Measurements from ENCODE around the gene SESN1. TPM values are rescaled to one million over a fixed set of nuclear protein-coding genes. Genes with fewer than 3 reads are reported as not detected.

SESN1 gene
- total RNA-seq, 1 donor from 2014 or later = 13.2 TPM

DNA sequence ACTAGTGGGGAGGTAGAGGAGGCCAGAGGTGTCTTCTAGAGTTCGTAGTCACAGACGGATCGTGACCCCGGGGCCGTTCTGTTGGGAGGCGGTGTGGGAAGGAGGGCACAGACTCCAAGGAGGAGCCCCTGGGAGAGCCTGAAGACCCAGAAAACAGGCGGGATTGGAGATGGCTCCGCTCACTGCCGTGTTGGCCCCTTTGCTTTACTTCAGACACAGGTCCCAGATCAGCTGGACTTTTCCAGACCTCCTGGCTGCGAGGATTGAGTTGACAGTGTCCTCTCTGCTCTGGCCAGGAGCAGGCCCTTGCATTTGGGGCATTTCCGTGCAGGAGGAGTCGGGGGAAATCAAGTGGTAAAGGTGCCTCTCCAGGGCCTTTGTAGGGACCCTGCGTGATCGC is 133.6 kb downstream of the SESN1 start:
- Mint-ChIP-seq H3K4me3 (ENCODE audit: unreplicated experiment) (no peak overlapping the region), H3K36me3 (ENCODE audit: unreplicated experiment) (no peaks in the 10 kb centered on the region), H3K4me1 (ENCODE audit: unreplicated experiment) (no peaks in the 10 kb centered on the region), H3K27me3 (ENCODE audit: unreplicated experiment) (peaks cover 2% of the 10 kb centered on the region), H3K27ac (ENCODE audit: unreplicated experiment) (no peak overlapping the region), H3K9me3 (ENCODE audit: unreplicated experiment) (no peaks in the 10 kb centered on the region)
- TF ChIP-seq, protein P1, sequence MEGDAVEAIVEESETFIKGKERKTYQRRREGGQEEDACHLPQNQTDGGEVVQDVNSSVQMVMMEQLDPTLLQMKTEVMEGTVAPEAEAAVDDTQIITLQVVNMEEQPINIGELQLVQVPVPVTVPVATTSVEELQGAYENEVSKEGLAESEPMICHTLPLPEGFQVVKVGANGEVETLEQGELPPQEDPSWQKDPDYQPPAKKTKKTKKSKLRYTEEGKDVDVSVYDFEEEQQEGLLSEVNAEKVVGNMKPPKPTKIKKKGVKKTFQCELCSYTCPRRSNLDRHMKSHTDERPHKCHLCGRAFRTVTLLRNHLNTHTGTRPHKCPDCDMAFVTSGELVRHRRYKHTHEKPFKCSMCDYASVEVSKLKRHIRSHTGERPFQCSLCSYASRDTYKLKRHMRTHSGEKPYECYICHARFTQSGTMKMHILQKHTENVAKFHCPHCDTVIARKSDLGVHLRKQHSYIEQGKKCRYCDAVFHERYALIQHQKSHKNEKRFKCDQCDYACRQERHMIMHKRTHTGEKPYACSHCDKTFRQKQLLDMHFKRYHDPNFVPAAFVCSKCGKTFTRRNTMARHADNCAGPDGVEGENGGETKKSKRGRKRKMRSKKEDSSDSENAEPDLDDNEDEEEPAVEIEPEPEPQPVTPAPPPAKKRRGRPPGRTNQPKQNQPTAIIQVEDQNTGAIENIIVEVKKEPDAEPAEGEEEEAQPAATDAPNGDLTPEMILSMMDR (IDR thresholded peaks at IDR 0.05) = no peak
- no peak for DNase-seq (ENCODE audit: extremely low spot score, unreplicated experiment)

GRCh38 chr6:108960601-108961000 is 134.0 kb downstream of the SESN1 start:
- no peak for DNase-seq (ENCODE audit: extremely low spot score, unreplicated experiment)
- no peak overlapping the region for H3K4me3 Mint-ChIP-seq (ENCODE audit: unreplicated experiment)
- no peaks in the 10 kb centered on the region for H3K36me3 Mint-ChIP-seq (ENCODE audit: unreplicated experiment)
- H3K27me3 Mint-ChIP-seq (ENCODE audit: unreplicated experiment) = peaks cover 2% of the 10 kb centered on the region
- TF ChIP-seq, protein P1 (IDR thresholded peaks at IDR 0.05) = no peak
- no peaks in the 10 kb centered on the region for H3K9me3 Mint-ChIP-seq (ENCODE audit: unreplicated experiment)
- H3K27ac Mint-ChIP-seq (ENCODE audit: unreplicated experiment) = no peak overlapping the region
- no peaks in the 10 kb centered on the region for H3K4me1 Mint-ChIP-seq (ENCODE audit: unreplicated experiment)

- Mint-ChIP-seq H3K36me3 (ENCODE audit: unreplicated experiment) (no peaks in the 10 kb centered on the region), H3K4me1 (ENCODE audit: unreplicated experiment) (no peaks in the 10 kb centered on the region), H3K4me3 (ENCODE audit: unreplicated experiment) (no peak overlapping the region), H3K27ac (ENCODE audit: unreplicated experiment) (no peak overlapping the region), H3K9me3 (ENCODE audit: unreplicated experiment) (no peaks in the 10 kb centered on the region), H3K27me3 (ENCODE audit: unreplicated experiment) (peaks cover 2% of the 10 kb centered on the region)
- TF ChIP-seq, protein P1 (IDR thresholded peaks at IDR 0.05) = no peak
- DNase-seq (ENCODE audit: extremely low spot score, unreplicated experiment) = no peak
Measured at GRCh38 chr6:108959972-108960582, 134.6 kb downstream of the SESN1 start.

DNA sequence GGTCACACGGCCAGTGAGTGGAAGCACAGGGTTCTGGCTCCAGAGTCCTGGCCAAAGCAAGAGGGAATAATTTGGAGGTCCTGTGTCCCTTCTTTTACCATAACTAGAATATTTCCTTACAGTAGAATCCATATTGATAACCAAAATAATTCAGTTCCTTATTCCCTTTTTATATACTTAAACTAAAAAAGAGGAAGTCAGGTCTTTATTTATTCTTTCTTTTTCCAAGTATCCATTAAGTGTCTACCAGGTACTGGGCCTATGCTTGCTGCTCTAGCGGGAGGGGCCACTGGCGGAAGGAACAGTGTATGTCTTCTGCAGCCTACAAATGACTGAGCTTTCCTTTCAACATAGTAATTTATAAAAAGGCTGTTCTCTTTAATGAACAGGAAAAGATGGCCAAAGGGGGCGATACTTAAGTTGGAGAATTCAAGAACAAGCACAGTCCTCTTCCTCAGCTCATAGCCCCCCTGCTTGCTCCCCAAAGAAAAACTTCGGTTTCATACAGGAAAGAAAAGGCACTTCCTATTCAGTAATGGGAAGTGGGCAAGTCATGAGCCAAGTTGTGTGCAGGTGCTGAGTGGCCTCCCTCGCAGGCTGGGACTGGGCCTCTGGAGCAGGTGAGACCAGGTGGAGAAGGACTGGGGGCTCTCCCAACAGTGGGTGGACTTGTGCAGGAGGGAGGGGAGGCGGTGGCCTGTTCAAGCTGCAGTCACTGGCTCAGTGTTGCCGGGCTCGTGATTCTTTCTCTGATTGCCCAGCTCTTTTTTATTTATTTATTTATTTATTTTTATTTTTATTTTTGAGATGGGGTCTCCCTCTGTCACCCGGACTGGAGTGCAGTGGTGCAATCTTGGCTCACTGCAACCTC is 135.5 kb downstream of the SESN1 start:
- H3K36me3 Mint-ChIP-seq (ENCODE audit: unreplicated experiment) = no peaks in the 10 kb centered on the region
- DNase-seq (ENCODE audit: extremely low spot score, unreplicated experiment) = no peak
- no peaks in the 10 kb centered on the region for H3K9me3 Mint-ChIP-seq (ENCODE audit: unreplicated experiment)
- no peak overlapping the region for H3K27ac Mint-ChIP-seq (ENCODE audit: unreplicated experiment)
- TF ChIP-seq, protein P1 (IDR thresholded peaks at IDR 0.05) = no peak
- no peak overlapping the region for H3K4me3 Mint-ChIP-seq (ENCODE audit: unreplicated experiment)
- H3K27me3 Mint-ChIP-seq (ENCODE audit: unreplicated experiment) = peaks cover 2% of the 10 kb centered on the region
- no peaks in the 10 kb centered on the region for H3K4me1 Mint-ChIP-seq (ENCODE audit: unreplicated experiment)

DNA sequence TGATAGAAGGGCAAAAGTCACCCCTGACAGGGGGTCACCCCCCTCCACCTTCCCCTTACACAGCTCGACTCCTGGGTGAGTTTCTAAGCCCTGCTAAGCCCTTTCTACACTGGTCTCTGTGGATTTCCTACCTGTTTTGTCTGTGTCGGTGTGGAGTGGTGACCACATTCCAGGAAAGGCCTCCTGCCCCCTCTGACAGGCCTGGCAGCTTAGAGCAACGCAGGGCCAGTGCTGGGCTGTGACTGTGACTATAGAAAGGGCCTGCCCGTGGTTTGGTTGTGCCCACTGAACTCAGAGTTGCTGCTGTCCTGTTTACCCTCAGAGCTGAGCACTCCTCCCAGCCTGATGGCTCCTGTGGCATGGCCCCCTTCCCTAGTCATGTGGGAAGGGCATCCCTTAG is 137.4 kb downstream of the SESN1 start:
- Mint-ChIP-seq H3K9me3 (ENCODE audit: unreplicated experiment) (no peaks in the 10 kb centered on the region), H3K4me3 (ENCODE audit: unreplicated experiment) (no peak overlapping the region), H3K27me3 (ENCODE audit: unreplicated experiment) (peaks cover 2% of the 10 kb centered on the region), H3K4me1 (ENCODE audit: unreplicated experiment) (no peaks in the 10 kb centered on the region), H3K36me3 (ENCODE audit: unreplicated experiment) (no peaks in the 10 kb centered on the region), H3K27ac (ENCODE audit: unreplicated experiment) (no peak overlapping the region)
- DNase-seq (ENCODE audit: extremely low spot score, unreplicated experiment) = no peak
- TF ChIP-seq, protein P1 (IDR thresholded peaks at IDR 0.05) = no peak

All from osteocyte (in vitro differentiated cells).